Measurements from ENCODE around the gene B4GALT5.

The B4GALT5 gene

DNA sequence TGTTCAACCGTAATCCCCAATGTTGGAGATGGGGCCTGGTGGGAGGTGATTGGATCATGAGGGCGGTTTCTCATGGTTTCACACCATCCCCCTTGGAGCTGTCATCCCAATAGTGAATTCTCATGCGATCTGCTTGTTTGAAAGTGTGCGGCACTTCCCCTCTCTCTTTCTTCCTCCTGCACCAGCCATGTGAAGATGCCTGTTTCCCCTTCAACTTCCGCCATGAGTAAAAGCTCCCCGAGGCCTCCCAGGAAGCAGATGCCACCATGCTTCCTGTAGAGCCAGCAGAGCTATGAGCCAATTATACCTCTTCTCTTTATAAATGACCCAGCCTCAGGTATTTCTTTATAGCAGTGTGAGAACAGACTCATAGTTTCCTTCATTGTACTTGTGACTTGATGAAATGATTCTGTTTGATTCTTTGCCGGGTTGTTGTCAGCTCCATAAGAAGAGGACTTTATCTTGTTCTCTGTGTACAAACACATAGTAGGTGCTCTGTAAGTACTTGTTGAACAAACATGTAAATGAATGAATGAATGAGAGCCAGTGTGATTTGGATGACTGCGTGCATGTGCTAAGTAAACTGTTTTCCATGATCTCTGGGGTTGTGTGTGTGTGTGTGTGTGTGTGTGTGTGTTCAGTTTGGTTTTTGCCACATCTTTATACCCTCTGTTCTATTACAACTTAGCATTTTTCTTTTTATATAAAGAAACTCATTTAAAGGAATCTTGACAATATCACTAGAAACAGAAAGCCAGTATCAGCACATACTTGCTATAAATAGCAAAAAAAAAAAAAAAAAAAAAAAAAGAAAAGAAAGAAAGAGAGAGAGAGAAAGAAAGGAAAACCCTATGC is 123.3 kb downstream of the B4GALT5 start:
- Histone ChIP-seq H3K27me3 (ENCODE audit: insufficient read depth, poor library complexity, severe bottlenecking) (no peaks in the 10 kb centered on the region), H3K27ac (replicated peaks) (no peak overlapping the region), H3K4me3 (replicated peaks; ENCODE audit: insufficient read depth, low read length) (no peak overlapping the region)
- TF ChIP-seq SPI1 (IDR thresholded peaks at IDR 0.05; ENCODE audit: borderline replicate concordance, low read depth) (peak; percentile 60; the same call in 1 of the 2 replicates), GABPA (IDR thresholded peaks at IDR 0.05; ENCODE audit: low read depth) (no peak)
- peak; percentile 47 to 62 for DNase-seq (ENCODE audit: low read depth in 1 of 2, low spot score in 1 of 2)

DNA sequence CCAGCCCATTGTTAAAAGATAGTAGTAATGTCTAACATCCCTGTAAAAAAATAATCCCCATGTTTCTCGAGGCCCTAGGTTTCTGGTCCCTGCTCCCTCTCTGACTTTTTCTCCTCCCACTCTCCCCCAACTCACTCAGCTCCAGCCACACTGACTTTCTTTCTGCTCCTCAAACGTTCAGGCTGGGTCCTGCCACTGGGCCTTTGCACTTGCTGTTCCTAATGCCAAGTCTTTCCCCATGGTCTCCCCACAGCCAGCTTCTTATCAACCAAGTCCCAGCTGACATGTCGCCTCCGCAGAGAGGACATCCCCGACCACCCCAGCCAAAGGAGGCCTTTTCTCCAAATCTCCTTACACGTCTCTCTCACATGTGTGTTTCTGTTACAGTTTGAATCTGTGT is 123.9 kb downstream of the B4GALT5 start:
- DNase-seq (ENCODE audit: low read depth in 1 of 2, low spot score in 1 of 2), result no peak
- Histone ChIP-seq H3K27me3 (ENCODE audit: insufficient read depth, poor library complexity, severe bottlenecking) (no peaks in the 10 kb centered on the region), H3K4me3 (replicated peaks; ENCODE audit: insufficient read depth, low read length) (no peak overlapping the region), H3K27ac (replicated peaks) (no peak overlapping the region)
- no peak for TF ChIP-seq SPI1 (IDR thresholded peaks at IDR 0.05; ENCODE audit: borderline replicate concordance, low read depth)
- TF ChIP-seq, protein P1, sequence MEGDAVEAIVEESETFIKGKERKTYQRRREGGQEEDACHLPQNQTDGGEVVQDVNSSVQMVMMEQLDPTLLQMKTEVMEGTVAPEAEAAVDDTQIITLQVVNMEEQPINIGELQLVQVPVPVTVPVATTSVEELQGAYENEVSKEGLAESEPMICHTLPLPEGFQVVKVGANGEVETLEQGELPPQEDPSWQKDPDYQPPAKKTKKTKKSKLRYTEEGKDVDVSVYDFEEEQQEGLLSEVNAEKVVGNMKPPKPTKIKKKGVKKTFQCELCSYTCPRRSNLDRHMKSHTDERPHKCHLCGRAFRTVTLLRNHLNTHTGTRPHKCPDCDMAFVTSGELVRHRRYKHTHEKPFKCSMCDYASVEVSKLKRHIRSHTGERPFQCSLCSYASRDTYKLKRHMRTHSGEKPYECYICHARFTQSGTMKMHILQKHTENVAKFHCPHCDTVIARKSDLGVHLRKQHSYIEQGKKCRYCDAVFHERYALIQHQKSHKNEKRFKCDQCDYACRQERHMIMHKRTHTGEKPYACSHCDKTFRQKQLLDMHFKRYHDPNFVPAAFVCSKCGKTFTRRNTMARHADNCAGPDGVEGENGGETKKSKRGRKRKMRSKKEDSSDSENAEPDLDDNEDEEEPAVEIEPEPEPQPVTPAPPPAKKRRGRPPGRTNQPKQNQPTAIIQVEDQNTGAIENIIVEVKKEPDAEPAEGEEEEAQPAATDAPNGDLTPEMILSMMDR (IDR thresholded peaks at IDR 0.05; ENCODE audit: insufficient read depth, low read length), result no peak
- TF ChIP-seq, protein P2, sequence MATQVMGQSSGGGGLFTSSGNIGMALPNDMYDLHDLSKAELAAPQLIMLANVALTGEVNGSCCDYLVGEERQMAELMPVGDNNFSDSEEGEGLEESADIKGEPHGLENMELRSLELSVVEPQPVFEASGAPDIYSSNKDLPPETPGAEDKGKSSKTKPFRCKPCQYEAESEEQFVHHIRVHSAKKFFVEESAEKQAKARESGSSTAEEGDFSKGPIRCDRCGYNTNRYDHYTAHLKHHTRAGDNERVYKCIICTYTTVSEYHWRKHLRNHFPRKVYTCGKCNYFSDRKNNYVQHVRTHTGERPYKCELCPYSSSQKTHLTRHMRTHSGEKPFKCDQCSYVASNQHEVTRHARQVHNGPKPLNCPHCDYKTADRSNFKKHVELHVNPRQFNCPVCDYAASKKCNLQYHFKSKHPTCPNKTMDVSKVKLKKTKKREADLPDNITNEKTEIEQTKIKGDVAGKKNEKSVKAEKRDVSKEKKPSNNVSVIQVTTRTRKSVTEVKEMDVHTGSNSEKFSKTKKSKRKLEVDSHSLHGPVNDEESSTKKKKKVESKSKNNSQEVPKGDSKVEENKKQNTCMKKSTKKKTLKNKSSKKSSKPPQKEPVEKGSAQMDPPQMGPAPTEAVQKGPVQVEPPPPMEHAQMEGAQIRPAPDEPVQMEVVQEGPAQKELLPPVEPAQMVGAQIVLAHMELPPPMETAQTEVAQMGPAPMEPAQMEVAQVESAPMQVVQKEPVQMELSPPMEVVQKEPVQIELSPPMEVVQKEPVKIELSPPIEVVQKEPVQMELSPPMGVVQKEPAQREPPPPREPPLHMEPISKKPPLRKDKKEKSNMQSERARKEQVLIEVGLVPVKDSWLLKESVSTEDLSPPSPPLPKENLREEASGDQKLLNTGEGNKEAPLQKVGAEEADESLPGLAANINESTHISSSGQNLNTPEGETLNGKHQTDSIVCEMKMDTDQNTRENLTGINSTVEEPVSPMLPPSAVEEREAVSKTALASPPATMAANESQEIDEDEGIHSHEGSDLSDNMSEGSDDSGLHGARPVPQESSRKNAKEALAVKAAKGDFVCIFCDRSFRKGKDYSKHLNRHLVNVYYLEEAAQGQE (IDR thresholded peaks at IDR 0.05; ENCODE audit: insufficient replicate concordance, low read depth), result no peak
- no peak for TF ChIP-seq POLR2AphosphoS5 (IDR thresholded peaks at IDR 0.05; ENCODE audit: low read depth)
- no peak for TF ChIP-seq GABPA (IDR thresholded peaks at IDR 0.05; ENCODE audit: low read depth)

DNA sequence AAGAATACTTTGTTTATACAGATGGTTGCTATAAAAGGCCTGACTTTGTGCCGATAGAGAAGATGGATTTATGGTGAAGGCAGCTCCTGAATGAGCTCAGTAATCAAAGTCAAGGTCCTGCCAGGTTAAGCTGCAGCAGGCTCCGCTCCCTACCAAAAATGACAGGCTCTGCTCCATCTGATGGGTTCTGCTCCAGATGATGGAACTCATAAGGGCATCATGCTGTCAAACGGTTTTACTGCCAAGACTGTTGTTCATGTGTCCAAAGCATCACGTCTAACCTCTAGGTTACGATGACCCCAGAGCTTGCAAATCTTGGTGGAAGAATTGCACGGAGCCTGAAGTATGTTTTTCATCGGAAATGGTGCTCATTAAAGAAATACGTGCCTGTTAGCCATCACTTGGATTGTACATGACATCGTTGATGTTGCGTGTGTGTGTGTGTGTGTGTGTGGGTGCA is 126.5 kb downstream of the B4GALT5 start:
- no peak for DNase-seq (ENCODE audit: low read depth in 1 of 2, low spot score in 1 of 2)
- H3K27me3 ChIP-seq (ENCODE audit: insufficient read depth, poor library complexity, severe bottlenecking), result peaks cover 3% of the 10 kb centered on the region
- TF ChIP-seq, protein P1 (IDR thresholded peaks at IDR 0.05; ENCODE audit: insufficient read depth, low read length), result no peak
- TF ChIP-seq SPI1 (IDR thresholded peaks at IDR 0.05; ENCODE audit: borderline replicate concordance, low read depth) (no peak), GABPA (IDR thresholded peaks at IDR 0.05; ENCODE audit: low read depth) (no peak), POLR2AphosphoS5 (IDR thresholded peaks at IDR 0.05; ENCODE audit: low read depth) (no peak)
- TF ChIP-seq, protein P2 (IDR thresholded peaks at IDR 0.05; ENCODE audit: insufficient replicate concordance, low read depth), result no peak
- no peak overlapping the region for H3K4me3 ChIP-seq (replicated peaks; ENCODE audit: insufficient read depth, low read length)
- H3K27ac ChIP-seq (replicated peaks), result no peak overlapping the region

DNA sequence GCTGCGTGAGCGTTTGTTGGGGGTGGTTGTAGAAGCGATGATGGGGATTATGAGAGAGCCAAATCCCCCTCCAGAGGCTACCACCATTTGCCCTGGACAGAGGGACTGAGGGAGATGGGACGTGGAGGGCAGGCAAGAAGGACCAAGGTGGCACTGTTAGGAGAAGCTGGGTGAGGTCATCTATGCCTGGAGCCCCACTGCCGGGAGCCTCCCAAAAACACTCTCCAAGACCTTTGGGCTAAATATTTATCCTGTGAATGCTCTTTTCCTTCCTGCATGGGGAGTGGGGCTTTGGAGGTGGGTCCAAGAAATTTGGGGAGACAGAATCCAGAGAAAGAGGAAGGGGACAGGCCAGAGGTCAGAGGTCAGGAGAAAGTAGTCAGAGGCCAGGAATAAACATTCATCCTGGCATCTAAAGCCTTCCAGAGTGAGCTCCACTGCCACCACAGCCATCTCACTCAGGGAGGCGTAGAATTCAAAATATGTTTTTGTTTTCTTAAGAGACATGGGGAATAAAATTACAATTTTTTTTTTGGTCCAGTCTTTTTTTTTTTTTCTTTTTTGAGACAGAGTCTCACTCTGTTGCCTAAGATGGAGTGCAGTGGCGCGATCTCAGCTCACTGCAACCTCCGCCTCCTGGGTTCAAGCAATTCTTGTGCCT is 128.0 kb downstream of the B4GALT5 start:
- H3K27ac ChIP-seq (replicated peaks), result no peak overlapping the region
- no peak for DNase-seq (ENCODE audit: low read depth in 1 of 2, low spot score in 1 of 2)
- TF ChIP-seq SPI1 (IDR thresholded peaks at IDR 0.05; ENCODE audit: borderline replicate concordance, low read depth), result no peak
- no peak for TF ChIP-seq POLR2AphosphoS5 (IDR thresholded peaks at IDR 0.05; ENCODE audit: low read depth)
- peaks cover 8% of the 10 kb centered on the region for H3K27me3 ChIP-seq (ENCODE audit: insufficient read depth, poor library complexity, severe bottlenecking)
- H3K4me3 ChIP-seq (replicated peaks; ENCODE audit: insufficient read depth, low read length), result no peak overlapping the region
